Measurements from ENCODE around the gene NDOR1.

NDOR1 gene

DNA sequence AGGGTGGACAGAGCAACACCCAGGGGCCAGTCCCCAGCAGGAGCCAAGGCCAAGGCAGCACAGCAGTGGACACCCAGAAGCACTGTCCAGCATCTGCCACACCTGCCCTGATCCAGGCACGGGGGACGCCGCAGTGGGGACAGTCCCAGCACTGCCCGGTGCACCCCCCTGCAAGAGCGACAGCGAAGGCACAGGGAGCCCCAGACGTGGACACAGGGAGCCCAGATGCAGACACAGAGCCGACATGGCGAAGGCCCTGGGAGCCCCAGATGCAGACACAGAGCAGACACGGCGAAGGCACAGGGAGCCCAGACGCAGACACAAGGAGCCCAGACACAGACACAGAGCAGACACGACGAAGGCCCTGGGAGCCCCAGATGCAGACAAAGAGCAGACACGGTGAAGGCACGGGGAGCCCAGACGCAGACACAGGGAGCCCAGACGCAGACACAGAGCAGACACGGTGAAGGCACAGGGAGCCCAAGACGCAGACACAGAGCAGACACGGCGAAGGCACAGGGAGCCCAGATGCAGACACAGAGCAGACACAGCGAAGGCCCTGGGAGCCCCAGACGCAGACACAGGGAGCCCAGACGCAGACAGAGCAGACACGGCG, 21.4 kb upstream of the NDOR1 start:
- DNase-seq: no peak

- no peak for DNase-seq
These were observed 20.4 kb upstream of the NDOR1 start for GRCh38 chr9:137184881-137185660.

DNA sequence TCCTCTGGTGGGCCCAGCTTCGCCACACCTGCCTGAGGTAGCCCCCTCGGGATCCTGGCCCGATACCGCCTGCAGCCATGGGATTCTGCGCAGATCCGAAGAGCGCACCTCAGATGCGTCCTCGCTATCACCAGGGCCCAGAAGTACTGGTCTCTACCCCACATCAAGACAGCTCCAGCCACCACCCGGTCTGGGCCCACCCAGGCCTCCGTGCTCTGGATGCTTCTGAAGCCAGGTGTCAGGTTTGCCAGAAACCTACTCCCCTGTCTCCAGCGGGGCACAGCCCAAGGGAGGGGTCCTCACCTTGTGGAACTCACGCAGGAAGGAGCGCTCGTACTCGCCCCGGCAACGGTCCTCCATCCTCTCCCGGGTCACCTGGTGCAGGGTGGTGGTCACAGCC, 19.6 kb upstream of the NDOR1 start:
- DNase-seq: no peak

DNA sequence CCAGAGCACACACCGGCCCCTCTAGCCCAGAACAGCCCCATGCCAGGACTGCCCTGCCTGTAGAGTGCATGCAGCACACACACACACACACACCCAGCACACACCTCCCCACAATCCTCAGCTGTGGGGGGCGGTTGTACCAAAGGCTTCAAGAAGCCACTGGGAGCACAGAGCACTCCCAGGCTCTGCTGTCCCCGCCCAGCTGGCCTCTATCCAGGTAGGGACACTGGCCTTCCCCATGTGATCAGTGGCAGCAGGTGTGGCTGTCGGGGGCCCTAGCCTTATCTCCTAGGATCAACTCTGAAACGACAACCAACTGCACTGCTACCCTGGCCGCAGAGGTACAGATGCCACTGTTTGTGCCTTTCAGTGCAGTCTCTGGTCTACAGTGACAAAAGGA, 19.1 kb upstream of the NDOR1 start:
- DNase-seq: no peak

- no peak for DNase-seq
These were observed 18.1 kb upstream of the NDOR1 start for GRCh38 chr9:137187386-137187785.

DNA sequence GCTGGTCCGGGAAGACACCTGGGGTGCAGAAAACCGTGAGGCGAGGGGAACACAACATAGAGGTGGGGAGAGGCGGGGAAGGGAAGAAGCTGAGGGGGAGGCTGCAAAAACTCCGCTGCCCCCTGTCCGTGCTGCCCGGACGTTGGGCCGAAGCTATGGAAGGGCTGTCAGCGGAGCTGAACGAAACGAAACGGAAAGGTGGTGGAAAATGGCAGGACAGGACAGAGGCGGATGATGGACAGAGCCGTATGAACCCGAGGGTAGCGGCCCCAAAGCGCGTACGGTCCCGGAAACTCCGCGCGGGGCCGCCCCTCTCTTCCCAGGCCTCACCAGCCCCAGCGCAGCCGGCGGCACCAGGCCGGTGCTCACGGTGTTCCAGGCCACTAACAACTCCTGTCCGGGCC, 17.4 kb upstream of the NDOR1 start:
- no peak for DNase-seq

DNA sequence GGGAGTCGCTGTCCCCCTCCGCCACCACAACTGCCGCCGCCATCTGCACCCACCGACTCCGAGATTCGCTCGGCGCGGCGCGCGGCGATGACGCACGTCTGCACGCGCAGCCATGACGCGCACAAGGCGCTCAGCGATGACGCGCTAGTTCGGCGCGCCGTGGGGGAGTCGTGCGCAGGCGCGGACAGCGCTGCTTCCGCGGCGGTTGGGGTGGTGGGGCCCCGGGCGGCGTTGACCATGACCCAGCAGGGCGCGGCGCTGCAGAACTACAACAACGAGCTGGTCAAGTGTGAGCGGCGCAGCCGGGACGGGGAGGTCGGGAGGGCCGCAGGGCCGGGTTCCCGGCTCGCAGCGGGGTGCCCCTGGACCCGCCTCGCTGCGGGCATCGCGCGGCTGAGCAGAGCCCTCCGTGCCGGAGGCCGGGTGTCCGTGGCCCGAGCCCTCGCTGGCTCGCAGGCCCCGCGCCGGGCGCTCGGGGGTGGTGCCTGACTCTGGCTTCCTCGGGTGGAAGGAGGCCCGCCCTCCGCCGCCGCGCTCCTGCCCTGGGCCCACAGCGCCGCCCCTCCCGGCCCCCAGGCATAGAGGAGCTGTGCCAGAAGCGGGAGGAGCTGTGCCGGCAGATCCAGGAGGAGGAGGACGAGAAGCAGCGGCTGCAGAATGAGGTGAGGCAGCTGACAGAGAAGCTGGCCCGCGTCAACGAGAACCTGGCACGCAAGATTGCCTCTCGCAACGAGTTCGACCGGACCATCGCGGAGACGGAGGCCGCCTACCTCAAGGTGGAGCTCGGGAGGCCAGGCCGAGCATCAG, 16.8 kb upstream of the NDOR1 start, which contains the start of the genes ANAPC2 and SSNA1:
Gene ANAPC2, minus strand, starts transcription at position 71 of the 807 bp plus-strand sequence. Its CDS starts 28 bp downstream, at position 43.
Gene SSNA1, plus strand, starts transcription at position 187 of the 807 bp plus-strand sequence. Its CDS starts 51 bp downstream, at position 238.
- DNase-seq: peak; percentile 89

DNA sequence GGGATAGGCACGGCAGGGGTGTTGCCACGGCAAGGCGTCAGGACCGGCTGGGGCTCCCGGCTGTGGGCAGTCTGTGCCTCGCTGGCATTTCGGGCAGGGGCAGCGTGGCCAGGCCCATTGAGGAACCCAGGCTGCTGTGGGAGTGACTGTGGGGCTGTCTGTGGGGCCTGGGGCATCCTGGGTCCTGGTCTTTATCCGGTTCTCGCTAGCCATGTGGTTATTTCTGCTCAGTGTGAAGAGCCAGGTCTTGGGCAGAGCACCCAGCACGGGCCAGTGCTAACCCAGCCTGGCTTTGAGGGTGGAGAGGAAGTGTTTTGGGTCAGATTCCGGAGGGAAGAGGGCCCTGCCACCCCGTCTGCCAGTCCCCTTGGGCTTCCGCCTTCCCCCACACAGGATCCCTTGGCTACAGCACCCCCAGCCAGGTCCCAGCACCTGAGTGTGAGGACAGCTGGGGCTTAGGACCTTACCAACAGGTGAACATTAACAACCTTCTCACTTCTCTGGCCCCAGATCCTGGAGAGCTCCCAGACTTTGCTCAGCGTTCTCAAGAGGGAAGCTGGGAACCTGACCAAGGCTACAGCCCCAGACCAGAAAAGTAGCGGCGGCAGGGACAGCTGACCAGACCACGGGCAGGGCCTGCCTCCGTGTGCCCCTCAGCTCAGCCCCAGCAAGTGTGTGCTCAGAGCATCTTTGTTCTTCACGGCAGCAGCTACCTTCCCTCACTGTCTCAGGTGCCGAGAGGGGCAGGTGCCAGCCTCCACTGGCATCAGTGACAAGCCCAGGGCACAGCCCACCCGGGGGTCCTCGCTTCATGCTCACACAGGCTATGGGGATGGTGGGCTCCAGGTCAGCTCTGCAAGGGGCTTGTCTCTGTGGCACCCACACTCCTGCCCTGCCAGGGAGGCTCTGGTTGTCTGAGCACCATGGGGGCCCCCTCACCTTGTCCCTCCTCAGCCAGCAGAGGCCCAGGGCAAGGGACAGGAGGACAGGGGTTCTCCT, 15.9 kb upstream of the NDOR1 start:
- no peak for DNase-seq

- DNase-seq: no peak
These were observed 15.1 kb upstream of the NDOR1 start for GRCh38 chr9:137190315-137190856.

GRCh38 chr9:137191245-137191644, 14.3 kb upstream of the NDOR1 start:
- DNase-seq: no peak

DNA sequence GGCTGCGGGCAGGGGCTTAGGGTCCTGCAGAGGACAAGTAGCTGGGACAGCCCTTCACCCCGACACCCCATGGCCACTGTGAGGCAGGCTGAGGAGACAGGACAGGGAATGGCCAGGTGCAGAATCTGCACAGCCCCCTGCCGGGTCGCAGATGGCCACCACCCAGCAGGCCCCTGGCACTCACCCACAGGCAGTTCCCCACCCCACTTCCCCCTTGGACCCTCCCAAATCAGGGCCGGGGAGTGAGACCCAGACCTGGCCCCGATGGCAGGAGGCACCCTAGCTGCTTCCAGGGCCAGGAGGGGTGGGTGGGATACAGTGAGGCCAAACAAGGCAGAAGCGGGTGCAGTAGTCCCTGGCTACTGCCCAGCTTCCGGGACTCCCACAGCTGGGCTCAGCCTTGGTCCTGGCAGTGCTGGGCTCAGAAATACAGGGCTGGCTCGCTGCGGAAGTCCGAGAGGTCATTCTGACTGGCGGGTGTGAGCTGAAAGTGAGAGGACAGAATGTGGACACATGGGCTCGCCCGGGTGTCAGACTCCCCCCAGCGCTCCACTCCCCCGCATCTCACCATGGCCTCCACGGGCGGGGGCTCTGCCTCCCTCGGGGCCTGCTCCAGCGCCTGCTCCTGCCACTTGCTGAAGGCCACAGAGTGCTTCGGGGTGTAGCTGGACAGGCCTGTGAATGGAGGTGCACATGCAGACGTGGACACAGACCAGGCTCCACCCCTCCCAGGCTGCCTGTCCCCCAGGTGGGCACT, 13.6 kb upstream of the NDOR1 start:
- DNase-seq: no peak

DNA sequence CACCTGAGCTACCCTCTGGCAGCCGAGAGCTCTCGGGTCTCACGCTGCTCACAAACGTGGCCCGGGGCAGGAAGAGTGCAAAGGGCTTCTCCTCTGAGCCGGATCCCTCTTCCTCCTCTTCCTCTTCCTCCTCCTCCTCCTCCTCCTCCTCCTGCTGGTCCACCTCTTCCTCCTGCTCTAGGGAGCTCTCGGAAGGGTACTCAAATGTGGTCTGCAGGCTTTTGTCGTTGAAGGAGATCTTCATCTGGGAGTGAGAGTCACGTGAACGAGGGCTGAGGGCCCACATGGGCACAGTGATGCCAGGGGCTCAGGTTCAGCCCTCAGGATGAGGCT, 13.1 kb upstream of the NDOR1 start:
- DNase-seq: no peak

- no peak for DNase-seq
These were observed 12.6 kb upstream of the NDOR1 start for GRCh38 chr9:137192859-137193258.

- no peak for DNase-seq
These were observed 11.7 kb upstream of the NDOR1 start for GRCh38 chr9:137193771-137194170.

GRCh38 chr9:137194388-137194787, 11.1 kb upstream of the NDOR1 start:
- no peak for DNase-seq

GRCh38 chr9:137194909-137195308, 10.6 kb upstream of the NDOR1 start:
- DNase-seq: no peak

DNA sequence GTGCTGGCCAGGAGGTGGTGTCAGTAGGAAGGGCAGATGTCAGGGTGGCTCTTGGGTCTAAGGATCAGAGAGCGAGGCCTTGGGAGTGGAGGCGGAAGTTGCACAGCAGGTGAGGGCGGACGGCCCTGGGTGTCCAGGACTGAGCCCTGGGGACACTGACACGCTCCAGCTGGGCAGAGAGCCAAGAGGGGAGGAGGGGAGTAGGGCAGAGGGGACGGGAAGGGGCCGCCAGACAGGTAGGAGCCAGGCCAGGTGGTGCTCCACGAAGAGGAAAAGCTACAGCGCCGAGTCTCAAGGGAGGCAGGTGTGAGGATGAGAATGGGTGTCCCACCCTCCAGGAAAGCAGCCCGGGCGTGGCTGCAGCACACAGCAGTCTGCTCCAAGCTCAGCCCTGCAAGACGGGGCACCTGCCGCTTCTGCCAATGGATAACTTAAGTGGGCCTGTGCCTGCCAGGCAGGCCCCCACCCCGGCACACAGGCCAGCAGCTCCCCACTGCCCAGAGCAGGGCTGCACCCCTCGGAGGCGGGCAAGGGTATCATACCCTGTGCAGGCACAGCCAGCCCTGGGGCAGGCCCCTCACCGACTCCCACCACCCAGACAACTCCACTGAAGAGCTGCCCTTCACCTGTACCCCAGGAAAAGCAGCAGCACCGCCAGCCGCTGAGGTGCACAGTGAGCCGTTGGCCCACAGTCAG, 9.8 kb upstream of the NDOR1 start:
- no peak for DNase-seq

DNA sequence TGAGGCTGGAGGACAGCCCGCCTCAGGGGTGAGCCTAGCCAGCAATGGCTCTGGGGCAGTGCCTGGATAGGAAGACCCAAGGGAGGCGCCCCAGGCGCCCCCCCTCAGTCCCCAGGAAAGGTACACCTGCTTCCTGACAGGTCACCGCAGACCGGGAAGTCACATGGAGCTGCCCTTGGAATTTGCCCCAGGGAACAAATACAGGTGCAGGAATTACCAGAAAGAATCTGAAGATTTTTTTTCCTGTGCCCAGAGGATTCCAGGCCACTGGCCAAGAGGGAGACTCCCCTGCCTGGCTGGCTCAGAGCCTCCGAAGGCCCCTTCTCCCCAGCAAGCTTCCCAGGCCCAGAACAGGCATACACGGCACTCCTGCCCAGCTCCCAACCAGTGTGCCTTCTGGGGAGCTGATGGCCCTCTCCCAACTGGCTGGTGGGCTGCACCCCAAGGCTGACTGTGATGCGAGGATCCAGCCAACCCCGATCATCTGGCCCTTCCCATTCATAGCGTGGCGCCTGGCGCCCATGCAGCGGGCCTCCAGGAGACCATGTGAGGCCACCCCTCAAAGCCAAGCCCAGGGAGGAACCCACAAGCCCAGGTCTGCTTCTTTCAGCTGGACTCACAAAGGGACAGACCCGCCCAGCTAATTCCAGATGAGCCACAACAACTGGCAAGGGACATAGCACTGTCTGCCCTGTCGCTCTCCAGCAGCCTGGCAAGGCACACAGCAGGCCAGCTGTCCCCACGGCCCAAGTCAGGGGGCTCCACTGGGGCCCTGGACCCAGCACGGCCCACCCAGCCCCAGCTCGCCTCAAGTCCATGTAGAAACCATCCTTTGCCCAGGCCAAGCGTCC, 7.2 kb upstream of the NDOR1 start:
- no peak for DNase-seq

DNA sequence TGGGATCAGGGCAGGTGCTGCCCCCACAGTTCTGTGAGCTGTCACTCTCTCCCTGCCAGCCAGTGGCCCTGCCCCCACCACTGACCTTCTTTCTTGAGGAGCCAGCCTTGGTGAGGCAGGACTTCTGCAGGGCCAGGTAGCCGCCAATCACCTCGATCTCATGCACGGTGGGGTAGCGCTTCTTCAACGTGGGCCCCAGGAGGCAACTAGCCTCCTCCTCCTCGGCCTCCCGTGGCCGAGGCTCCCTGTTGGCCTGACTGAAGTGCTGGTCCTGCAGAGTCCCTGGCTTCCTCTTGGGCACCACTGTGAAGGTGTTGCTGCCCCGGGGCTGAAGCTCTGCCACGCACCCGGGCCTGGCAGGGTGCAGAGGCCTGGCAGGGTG, 6.6 kb upstream of the NDOR1 start:
- no peak for DNase-seq
